NCI-H2171 treated with DMSO at 0.1 percent for 48 hours (cell line): ENCODE data around the gene ZSWIM8.

Experiments used
- DNase-seq: peaks from one replicate; lab custom pipeline; 2025; lab: John Stamatoyannopoulos, UW

ZSWIM8 gene

DNA sequence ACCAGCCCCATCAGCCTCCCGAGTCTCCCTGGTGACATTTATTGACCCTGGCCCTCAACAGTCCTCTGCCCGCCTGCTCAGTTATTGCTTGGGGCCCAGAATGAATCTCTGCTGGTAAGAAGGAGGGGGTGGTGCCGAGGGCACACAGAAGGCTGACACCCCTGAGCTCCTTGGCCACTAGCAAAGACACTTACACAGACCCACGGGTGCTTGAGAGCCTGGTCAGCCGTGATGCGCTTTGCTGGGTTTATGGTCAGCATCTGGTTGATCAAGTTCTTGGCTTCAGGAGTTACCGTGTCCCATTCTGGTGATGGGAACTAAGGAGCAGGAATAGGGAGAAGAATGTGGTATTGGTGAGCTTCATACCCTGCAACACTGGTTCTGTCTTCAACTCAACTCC lies 61.6 kb downstream of the ZSWIM8 start:
- DNase-seq, result no peak

GRCh38 chr10:73848821-73849489 lies 63.5 kb downstream of the ZSWIM8 start:
- DNase-seq, result peak; percentile 50

DNA sequence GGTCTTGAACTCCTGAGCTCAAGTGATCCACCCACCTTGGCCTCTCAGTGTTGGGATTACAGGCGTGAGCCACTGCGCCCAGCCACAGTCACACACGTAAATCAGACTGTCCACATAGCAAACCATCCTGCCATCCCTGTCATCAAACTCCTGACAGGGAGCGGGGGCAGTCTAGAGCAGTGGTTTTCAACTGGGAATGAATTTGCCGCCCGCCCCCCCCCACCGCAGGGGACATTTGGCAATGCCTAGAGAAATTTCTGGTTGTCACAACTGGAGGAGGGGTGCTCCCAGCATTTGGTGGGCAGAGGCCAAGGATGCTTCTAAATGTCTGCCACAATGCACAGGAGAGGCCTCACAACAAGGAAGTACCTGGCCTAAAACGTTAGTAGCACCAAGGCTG lies 64.8 kb downstream of the ZSWIM8 start:
- DNase-seq, result no peak

GRCh38 chr10:73850863-73851461 lies 65.6 kb downstream of the ZSWIM8 start:
- no peak for DNase-seq
